Activated T-cell treated with anti-CD3 and anti-CD28 coated beads, Interleukin-2, amount 50 U/mL, for 24 hours (primary cell): ENCODE results near the gene PLD4.
A peak's percentile ranks its signal among the peaks of the same experiment; 100 is the strongest.

Experiments
- DNase-seq: peaks from one replicate; pipeline ENCODE4 v3.0.0-alpha.2; 2020
- H3K27ac Mint-ChIP-seq: 2 replicates; pipeline ENCODE4 v1.8.0; 2020; ENCODE audit warnings: mild to moderate bottlenecking, mixed read lengths
- H3K27me3 Mint-ChIP-seq: 2 replicates; pipeline ENCODE4 v1.8.0; 2020; ENCODE audit warnings: mixed read lengths
- H3K36me3 Mint-ChIP-seq: 2 replicates; pipeline ENCODE4 v1.8.0; 2020; ENCODE audit warnings: low read depth, mixed read lengths
- H3K4me1 Mint-ChIP-seq: 2 replicates; pipeline ENCODE4 v1.8.0; 2020; ENCODE audit warnings: low read depth, mixed read lengths
- H3K4me3 Mint-ChIP-seq: 2 replicates; pipeline ENCODE4 v1.8.0; 2020; ENCODE audit warnings: mild to moderate bottlenecking, moderate library complexity, mixed read lengths
- H3K9me3 Mint-ChIP-seq: 2 replicates; pipeline ENCODE4 v1.8.0; 2020; ENCODE audit warnings: mixed read lengths

PLD4 gene

DNA sequence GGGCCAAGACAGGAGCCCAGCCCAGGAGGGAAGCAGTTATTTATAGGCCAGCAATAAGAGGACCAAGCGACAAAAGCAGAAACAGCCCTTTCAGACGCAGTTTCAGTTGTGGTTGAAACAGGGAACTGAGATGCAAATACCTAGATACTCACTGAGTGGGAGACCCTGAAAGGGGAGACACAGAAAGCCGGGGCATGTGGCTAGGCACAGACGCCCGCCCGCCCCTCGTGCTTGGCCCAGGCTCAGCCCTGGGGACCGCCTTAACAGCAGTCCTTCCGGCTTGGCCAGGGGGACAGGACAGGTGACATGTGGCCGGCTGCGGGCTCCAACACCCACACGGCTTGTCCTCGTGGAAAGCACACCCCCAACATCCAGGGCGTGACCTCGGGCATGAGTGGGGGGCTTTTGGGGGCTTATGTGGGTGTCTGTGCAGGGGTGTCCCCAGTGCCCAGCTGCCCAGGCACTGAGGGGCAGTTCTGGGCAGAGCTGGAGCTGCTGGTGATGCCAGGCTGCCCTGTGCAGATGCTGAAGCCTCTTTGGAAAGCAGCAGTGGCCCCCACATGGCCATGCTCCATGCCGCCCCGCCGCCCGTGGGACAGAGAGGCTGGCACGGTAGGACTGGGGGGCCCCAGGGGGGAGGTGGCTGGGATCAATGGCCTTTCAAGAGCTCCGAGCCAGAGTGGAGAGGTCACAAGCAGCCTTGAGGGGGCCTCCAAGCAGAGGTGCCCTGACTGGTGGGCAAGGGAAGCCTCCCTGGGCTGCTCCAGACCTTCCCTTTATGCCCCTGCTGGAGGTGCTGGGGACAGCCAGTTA lies 2.1 kb downstream of the PLD4 start:
- Mint-ChIP-seq H3K4me3 (no peak overlapping the region), H3K9me3 (no peaks in the 10 kb centered on the region), H3K4me1 (peaks cover 6% of the 10 kb centered on the region), H3K27me3 (peaks cover 19% of the 10 kb centered on the region), H3K27ac (no peak overlapping the region), H3K36me3 (no peaks in the 10 kb centered on the region)
- DNase-seq: peak; percentile 35

DNA sequence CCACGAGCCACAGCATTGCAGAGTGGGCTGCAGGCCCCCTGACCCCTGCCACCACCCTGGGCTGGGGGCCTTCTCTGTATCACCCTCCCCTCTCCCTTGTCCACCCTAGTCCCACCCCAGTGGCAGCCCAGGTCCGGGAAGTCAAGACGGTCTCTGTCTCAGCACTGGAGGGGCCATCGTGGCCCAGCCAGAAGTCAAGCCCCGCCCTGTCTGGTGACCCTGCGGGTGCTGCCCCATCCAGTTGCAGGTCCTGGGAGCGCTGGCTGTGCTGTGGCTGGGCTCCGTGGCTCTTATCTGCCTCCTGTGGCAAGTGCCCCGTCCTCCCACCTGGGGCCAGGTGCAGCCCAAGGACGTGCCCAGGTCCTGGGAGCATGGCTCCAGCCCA lies 2.7 kb downstream of the PLD4 start:
- Mint-ChIP-seq H3K4me3 (no peak overlapping the region), H3K27ac (no peak overlapping the region), H3K9me3 (no peaks in the 10 kb centered on the region), H3K27me3 (peaks cover 19% of the 10 kb centered on the region), H3K4me1 (peaks cover 6% of the 10 kb centered on the region), H3K36me3 (no peaks in the 10 kb centered on the region)
- peak; percentile 30 for DNase-seq

DNA sequence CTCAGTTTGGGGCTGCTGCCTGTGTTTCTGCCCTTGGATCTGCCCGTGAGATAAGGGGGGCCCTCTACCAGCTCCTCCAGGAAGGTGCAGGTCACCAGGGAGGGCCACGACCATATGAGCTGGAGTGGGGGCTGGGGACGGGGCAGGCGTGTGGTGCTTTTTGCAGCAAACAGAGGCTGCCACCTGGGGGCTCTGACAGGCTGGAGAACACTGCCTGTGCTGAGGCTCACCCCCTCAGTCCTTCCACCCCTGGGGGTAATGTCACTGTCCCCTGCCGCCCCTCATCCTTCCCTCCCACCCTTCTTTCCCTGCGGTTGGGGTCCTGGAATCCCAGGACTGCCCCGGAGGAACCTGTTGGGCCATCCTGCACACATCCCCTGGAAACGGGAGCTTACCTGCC lies 3.2 kb downstream of the PLD4 start:
- Mint-ChIP-seq H3K9me3 (no peaks in the 10 kb centered on the region), H3K4me1 (peaks cover 6% of the 10 kb centered on the region), H3K27ac (no peak overlapping the region), H3K4me3 (no peak overlapping the region), H3K27me3 (peaks cover 19% of the 10 kb centered on the region), H3K36me3 (no peaks in the 10 kb centered on the region)
- peak; percentile 23 for DNase-seq

DNA sequence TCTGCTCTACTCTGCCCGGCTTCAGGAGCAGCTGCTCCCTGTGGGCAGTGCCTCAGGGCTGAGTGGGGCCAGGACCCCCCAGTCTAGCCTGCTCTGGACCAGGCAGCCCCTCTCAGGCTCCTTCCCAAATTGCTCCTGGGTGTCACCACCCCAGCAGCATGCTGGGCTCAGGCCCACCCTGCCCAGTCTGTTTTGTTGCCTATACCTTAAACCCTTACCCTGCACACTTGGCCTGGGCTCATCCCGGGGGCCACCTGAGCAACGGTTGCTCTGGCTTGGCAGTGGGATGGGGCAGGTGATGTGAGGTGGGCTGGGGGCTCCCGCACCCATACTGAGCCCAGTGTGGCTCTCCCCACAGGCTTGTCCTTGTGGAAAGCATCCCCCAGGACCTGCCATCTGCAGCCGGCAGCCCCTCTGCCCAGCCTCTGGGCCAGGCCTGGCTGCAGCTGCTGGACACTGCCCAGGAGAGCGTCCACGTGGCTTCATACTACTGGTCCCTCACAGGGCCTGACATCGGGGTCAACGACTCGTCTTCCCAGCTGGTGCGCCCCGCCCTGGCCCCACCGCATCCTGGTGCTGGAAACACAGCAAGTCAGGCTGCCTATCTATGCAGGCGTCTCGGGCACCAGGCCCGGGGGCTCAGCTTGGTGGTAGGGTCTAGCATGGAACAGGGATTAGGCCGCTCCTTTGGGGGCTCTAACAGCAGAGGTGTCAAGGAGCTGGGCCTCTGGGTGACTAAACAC lies 3.9 kb downstream of the PLD4 start:
- peaks cover 19% of the 10 kb centered on the region for H3K27me3 Mint-ChIP-seq
- H3K4me3 Mint-ChIP-seq: no peak overlapping the region
- peak; percentile 24 for DNase-seq
- H3K36me3 Mint-ChIP-seq: no peaks in the 10 kb centered on the region
- H3K9me3 Mint-ChIP-seq: no peaks in the 10 kb centered on the region
- H3K4me1 Mint-ChIP-seq: peaks cover 6% of the 10 kb centered on the region
- H3K27ac Mint-ChIP-seq: no peak overlapping the region

DNA sequence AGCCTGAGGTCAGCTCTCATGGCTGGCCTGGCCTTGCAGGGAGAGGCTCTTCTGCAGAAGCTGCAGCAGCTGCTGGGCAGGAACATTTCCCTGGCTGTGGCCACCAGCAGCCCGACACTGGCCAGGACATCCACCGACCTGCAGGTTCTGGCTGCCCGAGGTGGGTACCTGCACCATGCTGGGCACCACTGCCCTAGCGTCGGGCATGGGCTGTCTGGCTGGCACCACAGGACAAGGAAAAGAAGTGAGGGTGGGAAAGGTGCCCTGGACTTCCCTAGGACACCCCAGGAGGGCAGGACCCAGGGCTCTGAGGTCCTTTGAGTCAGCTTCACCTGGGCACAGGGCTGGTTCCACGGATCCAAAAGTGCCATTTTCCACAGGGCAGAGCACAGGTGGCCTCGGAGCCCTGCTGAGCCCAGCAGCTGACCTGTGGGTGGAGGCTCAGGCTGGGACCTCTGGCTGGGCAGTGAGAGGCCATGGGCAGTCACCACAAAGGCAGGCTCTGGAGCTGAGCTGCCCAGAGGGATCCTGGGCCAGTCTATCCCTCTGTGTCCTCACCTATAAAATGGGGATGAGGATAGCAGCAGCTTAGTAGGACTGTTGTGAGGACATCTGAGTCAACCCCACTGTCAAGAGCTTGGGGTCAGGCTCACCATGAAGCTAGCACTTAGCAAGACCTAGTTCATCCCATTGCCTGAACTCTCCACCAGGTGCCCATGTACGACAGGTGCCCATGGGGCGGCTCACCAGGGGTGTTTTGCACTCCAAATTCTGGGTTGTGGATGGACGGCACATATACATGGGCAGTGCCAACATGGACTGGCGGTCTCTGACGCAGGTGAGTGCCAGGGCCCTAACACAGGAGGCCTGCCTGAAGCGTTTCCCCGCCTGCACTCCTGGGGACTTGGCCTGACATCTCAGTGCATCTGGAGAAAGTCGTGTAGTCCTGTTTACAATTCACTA lies 4.9 kb downstream of the PLD4 start:
- Mint-ChIP-seq H3K9me3 (no peaks in the 10 kb centered on the region), H3K4me1 (peaks cover 6% of the 10 kb centered on the region), H3K27me3 (peaks cover 22% of the 10 kb centered on the region), H3K36me3 (no peaks in the 10 kb centered on the region), H3K27ac (no peak overlapping the region), H3K4me3 (no peak overlapping the region)
- DNase-seq: no peak

DNA sequence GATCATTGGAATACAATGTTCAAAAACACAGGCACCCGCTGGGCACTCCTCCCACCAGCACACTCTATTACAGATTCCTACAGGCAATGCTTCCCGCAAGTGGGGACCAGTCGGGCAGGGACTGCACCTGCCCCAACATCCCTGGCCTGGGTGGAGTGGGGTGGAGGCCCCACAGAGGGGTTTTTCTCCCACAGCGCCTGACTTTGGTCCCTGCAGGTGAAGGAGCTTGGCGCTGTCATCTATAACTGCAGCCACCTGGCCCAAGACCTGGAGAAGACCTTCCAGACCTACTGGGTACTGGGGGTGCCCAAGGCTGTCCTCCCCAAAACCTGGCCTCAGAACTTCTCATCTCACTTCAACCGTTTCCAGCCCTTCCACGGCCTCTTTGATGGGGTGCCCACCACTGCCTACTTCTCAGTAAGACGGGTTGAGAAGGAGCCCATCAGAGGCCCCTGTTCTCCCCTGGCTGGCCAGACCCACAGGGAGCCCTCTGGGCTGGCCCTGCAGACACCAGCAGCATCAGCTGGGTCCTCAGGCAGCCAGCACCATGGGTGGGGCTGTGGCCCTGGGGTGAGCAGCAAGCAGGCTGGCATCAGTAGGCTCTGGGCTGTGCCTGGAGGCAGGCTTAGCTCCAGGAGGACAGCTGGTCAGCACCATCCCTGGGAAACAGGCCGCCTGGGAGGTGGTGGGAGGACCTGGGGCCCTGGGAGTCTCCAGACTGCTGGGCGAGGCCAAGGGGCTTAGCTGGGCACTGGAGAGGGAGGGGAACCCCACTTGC lies 6.0 kb downstream of the PLD4 start:
- peak; percentile 28 for DNase-seq
- H3K27ac Mint-ChIP-seq: no peak overlapping the region
- no peaks in the 10 kb centered on the region for H3K36me3 Mint-ChIP-seq
- H3K9me3 Mint-ChIP-seq: no peaks in the 10 kb centered on the region
- no peak overlapping the region for H3K4me3 Mint-ChIP-seq
- H3K27me3 Mint-ChIP-seq: peaks cover 24% of the 10 kb centered on the region
- peaks cover 7% of the 10 kb centered on the region for H3K4me1 Mint-ChIP-seq

DNA sequence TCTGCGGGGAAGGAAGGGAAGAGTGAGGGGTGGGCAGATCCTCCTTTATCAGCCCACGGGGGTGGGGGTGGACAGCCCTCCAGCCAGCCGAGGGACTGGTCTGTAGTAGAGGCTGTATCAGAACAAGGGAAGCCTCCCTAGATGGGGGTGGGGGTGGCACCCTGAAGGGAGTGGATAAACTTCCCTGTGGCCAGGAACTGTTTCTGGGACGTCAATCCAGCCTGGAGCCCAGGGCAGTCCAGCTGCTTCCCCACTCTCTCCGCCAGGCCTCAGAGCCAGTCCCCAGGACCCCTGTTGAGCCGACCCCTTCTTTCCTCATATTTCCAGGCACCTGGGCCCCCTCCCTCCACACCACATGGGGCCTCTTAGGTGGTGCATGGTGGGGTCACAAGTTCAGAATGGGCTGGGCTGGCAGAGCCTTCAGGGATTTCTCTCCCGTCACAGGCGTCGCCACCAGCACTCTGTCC lies 6.7 kb downstream of the PLD4 start:
- peak; percentile 19 for DNase-seq
- H3K4me1 Mint-ChIP-seq: peaks cover 5% of the 10 kb centered on the region
- H3K27ac Mint-ChIP-seq: no peak overlapping the region
- H3K27me3 Mint-ChIP-seq: peaks cover 24% of the 10 kb centered on the region
- no peak overlapping the region for H3K4me3 Mint-ChIP-seq
- H3K36me3 Mint-ChIP-seq: no peaks in the 10 kb centered on the region
- no peaks in the 10 kb centered on the region for H3K9me3 Mint-ChIP-seq

DNA sequence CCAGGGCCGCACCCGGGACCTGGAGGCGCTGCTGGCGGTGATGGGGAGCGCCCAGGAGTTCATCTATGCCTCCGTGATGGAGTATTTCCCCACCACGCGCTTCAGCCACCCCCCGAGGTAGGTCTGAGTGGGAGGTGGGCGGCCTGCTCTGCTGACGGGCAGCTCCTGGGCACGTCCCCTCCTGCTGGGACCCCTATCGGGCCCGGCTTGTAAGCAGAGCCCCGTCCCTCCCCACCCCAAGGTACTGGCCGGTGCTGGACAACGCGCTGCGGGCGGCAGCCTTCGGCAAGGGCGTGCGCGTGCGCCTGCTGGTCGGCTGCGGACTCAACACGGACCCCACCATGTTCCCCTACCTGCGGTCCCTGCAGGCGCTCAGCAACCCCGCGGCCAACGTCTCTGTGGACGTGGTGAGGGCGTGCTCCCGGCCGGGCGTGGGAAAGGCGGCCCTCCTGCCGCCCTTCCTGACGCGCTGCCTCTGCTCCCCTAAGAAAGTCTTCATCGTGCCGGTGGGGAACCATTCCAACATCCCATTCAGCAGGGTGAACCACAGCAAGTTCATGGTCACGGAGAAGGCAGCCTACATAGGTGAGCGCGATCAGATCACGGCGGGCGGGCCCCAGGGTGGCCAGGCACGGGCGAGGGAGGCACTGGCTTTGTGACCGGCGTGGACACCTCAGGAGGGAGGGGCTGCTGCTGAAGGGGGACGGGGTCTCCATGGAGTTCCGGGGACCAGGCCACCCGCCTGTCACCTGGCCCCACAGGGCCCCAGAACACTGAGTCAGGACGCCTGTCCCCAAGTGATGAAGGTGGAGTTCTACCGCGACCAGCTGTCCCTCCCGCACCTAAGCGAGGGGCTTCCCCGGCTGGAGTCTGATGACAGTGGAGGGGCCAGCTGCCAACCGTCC lies 7.3 kb downstream of the PLD4 start:
- Mint-ChIP-seq H3K9me3 (no peaks in the 10 kb centered on the region), H3K27ac (no peak overlapping the region), H3K4me1 (peaks cover 1% of the 10 kb centered on the region), H3K36me3 (no peaks in the 10 kb centered on the region), H3K4me3 (no peak overlapping the region), H3K27me3 (peaks cover 24% of the 10 kb centered on the region)
- peak; percentile 25 for DNase-seq

DNA sequence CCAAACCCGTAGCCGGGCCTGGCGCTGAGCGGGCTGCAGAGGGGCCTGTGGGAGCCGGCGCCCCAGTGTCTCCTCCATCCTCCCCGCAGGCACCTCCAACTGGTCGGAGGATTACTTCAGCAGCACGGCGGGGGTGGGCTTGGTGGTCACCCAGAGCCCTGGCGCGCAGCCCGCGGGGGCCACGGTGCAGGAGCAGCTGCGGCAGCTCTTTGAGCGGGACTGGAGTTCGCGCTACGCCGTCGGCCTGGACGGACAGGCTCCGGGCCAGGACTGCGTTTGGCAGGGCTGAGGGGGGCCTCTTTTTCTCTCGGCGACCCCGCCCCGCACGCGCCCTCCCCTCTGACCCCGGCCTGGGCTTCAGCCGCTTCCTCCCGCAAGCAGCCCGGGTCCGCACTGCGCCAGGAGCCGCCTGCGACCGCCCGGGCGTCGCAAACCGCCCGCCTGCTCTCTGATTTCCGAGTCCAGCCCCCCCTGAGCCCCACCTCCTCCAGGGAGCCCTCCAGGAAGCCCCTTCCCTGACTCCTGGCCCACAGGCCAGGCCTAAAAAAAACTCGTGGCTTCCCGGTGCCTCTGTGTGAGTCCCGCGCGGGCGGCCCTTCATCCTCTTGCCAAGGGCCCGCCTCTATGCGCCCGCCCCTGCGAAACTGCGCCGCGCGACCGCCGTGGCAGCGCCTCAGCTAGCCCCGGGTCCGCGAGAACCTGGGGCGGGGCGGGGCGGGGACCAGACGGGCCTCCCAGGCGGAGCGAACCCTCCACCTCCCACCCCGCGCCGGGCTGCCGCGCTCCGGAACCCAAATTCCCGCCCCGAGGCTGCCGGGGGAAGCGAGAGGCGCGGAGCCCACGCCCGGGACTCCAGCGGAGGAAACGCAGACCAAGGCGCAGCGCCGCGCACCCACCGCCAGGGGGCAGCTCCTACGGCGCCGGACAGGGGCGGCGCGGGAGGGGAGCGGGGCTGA lies 8.3 kb downstream of the PLD4 start:
- no peaks in the 10 kb centered on the region for H3K36me3 Mint-ChIP-seq
- peaks cover 1% of the 10 kb centered on the region for H3K4me1 Mint-ChIP-seq
- H3K27me3 Mint-ChIP-seq: peaks cover 16% of the 10 kb centered on the region
- H3K4me3 Mint-ChIP-seq: peak overlapping the region; percentile 67
- peak; percentile 95 for DNase-seq
- no peaks in the 10 kb centered on the region for H3K9me3 Mint-ChIP-seq
- H3K27ac Mint-ChIP-seq: peak overlapping the region; percentile 40

DNA sequence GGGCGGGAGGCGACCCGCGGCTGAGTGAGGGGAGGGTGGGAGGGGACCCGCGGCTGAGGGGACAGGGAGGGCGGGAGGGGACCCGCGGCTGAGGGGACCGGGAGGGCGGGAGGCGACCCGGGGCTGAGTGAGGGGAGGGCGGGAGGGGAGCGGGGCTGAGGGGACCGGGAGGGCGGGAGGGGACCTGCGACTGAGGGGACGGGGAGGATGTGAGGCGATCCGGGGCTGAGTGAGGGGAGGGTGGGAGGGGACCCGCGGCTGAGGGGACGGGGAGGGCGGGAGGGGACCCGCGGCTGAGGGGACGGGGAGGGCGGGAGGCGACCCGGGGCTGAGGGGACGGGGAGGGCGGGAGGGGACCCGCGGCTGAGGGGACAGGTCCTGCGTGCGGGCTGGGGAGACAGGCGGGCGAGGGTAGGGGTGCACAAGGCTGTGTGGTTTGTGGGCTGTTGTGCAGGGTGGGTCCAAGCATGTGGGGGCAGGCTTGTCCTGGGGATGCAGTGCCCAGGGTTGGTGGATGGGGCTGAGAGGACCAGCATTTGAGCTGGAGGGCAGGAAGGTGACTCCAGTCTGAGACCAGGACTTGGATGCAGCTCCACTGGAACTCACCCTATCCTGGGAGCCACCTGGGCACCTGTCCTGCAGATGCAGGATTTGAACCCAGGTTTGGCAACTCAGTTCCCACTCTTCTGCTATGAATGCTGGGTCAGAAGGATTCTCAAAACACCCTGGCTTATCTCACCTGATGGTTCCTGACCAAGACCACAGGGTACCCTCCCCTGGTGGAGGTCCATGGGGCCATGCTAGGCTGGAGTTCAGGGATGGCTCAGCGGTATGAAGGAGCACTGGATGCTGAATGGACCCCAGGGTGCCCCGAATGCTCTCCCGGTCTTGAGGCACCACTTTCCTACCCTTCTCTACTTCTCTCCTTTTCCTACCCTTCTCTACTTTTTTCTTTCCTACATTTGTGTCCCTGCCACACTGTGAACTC lies 9.4 kb downstream of the PLD4 start:
- DNase-seq: peak; percentile 46
- Mint-ChIP-seq H3K4me3 (peak overlapping the region; percentile 65), H3K36me3 (no peaks in the 10 kb centered on the region), H3K9me3 (no peaks in the 10 kb centered on the region), H3K4me1 (peaks cover 1% of the 10 kb centered on the region), H3K27ac (peak overlapping the region; percentile 22), H3K27me3 (peaks cover 7% of the 10 kb centered on the region)

DNA sequence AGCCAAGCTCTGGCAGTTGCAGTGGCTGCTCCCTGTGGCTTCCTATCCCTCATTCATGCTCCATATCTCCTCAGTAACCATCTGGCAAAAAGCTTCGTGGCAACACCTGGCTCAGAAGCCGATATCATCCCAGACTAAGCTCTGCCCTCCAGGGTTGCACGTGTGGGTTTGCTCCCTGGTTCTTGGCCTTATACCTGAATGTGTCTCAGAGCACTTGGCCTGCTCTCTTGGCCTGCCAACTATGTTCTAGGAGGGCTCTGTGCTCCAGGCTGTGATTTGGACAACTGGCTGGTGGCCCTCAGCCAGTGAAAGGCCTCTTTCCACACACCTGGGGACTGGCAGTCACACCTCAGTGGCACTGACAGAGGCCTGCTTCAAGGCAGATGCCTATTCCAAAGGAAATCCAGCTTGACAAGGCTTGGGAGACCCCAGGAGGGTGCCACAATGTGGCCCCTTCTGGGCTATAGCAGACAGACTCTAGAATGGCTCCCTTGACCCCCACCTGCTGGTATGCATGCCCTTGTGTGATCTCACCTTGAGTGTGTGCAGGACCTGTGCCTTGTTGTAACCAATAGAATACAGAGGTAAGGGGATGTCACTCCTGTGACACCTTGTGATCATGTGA lies 10.5 kb downstream of the PLD4 start:
- DNase-seq: peak; percentile 27
- Mint-ChIP-seq H3K27ac (no peak overlapping the region), H3K4me1 (peaks cover 1% of the 10 kb centered on the region)

More for the DNA sequence above, 10.5 kb downstream of the PLD4 start:
- H3K27me3 Mint-ChIP-seq: peaks cover 4% of the 10 kb centered on the region
- H3K36me3 Mint-ChIP-seq: no peaks in the 10 kb centered on the region
- H3K4me3 Mint-ChIP-seq: peak overlapping the region; percentile 65
- H3K9me3 Mint-ChIP-seq: no peaks in the 10 kb centered on the region
